Measurements from ENCODE around the gene LRP1B.

The LRP1B gene

DNA sequence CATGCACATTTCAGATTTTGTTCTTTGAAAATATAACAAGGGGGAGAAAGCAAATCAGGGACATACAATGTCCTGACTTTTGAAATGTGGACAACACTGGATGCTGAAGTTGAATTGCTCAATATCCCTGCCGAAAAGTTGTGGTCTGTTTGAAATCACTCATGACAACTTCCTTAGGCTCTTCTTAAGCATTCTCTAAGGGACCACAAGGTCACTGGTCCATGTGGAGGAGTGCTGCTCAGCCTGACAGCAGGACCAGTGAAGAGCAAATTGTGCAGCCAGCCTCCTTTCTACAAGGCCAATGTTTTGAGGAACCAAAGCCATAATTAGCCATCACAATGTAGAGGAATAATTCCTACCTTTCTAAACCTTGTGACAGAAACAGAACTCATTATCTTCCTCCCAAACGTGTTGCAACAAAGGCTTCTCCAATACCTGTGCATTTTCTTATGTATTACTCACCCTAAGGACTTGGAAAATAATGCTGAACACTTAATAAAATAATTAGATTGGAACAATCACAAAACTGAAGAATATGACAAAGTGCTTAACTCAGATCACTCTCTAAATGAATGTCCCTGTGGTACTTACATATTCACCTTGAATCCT lies 1873.0 kb downstream of the LRP1B start:
- CTCF ChIA-PET = no interaction called here

GRCh38 chr2:140256080-140256479 lies 1874.7 kb downstream of the LRP1B start:
- POLR2A ChIA-PET = no interaction called here
- TF ChIP-seq, protein P1, sequence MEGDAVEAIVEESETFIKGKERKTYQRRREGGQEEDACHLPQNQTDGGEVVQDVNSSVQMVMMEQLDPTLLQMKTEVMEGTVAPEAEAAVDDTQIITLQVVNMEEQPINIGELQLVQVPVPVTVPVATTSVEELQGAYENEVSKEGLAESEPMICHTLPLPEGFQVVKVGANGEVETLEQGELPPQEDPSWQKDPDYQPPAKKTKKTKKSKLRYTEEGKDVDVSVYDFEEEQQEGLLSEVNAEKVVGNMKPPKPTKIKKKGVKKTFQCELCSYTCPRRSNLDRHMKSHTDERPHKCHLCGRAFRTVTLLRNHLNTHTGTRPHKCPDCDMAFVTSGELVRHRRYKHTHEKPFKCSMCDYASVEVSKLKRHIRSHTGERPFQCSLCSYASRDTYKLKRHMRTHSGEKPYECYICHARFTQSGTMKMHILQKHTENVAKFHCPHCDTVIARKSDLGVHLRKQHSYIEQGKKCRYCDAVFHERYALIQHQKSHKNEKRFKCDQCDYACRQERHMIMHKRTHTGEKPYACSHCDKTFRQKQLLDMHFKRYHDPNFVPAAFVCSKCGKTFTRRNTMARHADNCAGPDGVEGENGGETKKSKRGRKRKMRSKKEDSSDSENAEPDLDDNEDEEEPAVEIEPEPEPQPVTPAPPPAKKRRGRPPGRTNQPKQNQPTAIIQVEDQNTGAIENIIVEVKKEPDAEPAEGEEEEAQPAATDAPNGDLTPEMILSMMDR (IDR thresholded peaks at IDR 0.05; ENCODE audit: control extremely low read depth, extremely low read depth, low read depth, missing control alignments) = no peak
- CTCF ChIA-PET = no interaction called here
- DNase-seq (ENCODE audit: extremely low spot score) = no peak

More for the DNA sequence above, 1873.0 kb downstream of the LRP1B start:
- TF ChIP-seq, protein P1 (IDR thresholded peaks at IDR 0.05; ENCODE audit: control extremely low read depth, extremely low read depth, low read depth, missing control alignments) = no peak
- POLR2A ChIA-PET = no interaction called here
- DNase-seq (ENCODE audit: extremely low spot score) = no peak

GRCh38 chr2:140249821-140250220 lies 1881.0 kb downstream of the LRP1B start:
- ChIA-PET POLR2A (no interaction called here), CTCF (no interaction called here)
- TF ChIP-seq, protein P1 (IDR thresholded peaks at IDR 0.05; ENCODE audit: control extremely low read depth, extremely low read depth, low read depth, missing control alignments) = no peak
- DNase-seq (ENCODE audit: extremely low spot score) = no peak

DNA sequence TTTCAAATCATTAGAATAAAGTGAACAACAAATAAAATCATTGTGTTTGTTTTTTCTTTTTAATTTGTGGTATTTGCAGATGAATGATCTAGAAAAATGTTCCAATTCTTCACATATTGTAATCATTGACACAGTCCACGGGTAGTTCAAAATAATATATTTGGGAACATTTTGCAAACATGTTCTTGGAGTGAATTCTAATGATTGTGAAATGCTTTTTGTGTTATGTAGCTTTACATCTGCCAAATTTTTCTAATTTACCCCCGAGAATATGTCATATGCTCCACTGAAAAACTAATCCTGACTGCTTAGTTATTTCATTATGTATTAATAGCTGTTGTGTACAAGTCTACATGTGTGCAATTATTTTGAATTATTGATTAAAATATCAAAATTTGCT lies 1882.2 kb downstream of the LRP1B start:
- TF ChIP-seq, protein P1 (IDR thresholded peaks at IDR 0.05; ENCODE audit: control extremely low read depth, extremely low read depth, low read depth, missing control alignments) = no peak
- no peak for DNase-seq (ENCODE audit: extremely low spot score)
- POLR2A ChIA-PET = no interaction called here
- CTCF ChIA-PET = no interaction called here

- TF ChIP-seq, protein P1 (IDR thresholded peaks at IDR 0.05; ENCODE audit: control extremely low read depth, extremely low read depth, low read depth, missing control alignments) = no peak
- DNase-seq (ENCODE audit: extremely low spot score) = no peak
- POLR2A ChIA-PET = no interaction called here
- CTCF ChIA-PET = no interaction called here
Observed at GRCh38 chr2:140247451-140248195, 1883.2 kb downstream of the LRP1B start.

- POLR2A ChIA-PET = no interaction called here
- TF ChIP-seq, protein P1 (IDR thresholded peaks at IDR 0.05; ENCODE audit: control extremely low read depth, extremely low read depth, low read depth, missing control alignments) = no peak
- DNase-seq (ENCODE audit: extremely low spot score) = no peak
- CTCF ChIA-PET = no interaction called here
Observed at GRCh38 chr2:140246957-140247356, 1883.9 kb downstream of the LRP1B start.

Measured in GM10248 (cell line).